Measurements from ENCODE around the gene CYB5R3. TPM values are rescaled to one million over a fixed set of nuclear protein-coding genes. Genes with fewer than 3 reads are reported as not detected.

The CYB5R3 gene
- polyA plus RNA-seq, 1 donor (not counting 4 experiments of a cell fraction or from before 2014, with no cell fraction given), result 102 TPM

DNA sequence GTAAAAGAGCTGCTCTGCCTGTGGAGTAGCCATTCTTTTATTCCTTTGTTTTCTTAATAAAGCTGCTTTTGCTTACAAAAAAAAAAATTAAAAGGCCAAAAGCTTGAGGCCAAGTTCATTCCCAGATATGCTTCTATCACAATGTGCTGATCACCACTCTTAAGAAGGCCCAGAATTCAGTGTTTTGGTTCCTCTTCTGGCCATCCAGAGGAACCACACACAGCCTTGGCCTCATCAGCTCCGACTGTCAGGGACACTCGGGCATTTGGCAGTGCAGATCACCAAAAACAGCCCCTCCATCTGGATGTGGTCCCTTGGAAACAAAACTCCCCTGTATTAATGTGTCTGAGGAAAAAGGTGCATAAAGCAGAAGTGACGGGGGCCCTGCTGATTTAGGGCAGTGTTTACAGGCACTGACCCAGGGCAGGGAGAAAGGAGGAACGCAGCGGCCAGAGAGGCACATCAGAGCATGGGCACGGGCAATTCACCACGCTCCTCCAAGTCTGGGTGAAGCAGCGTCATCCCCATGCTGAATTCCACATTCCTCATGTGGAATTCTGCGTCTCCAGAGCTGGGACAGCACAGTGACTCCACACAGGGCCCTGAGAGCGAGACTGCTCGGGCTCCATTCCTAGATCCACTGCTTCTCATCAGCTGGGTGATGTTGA, 52.2 kb downstream of the CYB5R3 start:
- Histone ChIP-seq H3K9me1 (ENCODE audit: control insufficient read depth, extremely low read depth, insufficient read depth, low read length) (no peaks in the 10 kb centered on the region), H3K27me3 (ENCODE audit: control insufficient read depth, extremely low read depth, insufficient read depth, low read length) (no peaks in the 10 kb centered on the region), H3K9me3 (ENCODE audit: control insufficient read depth, low read depth, low read length) (no peaks in the 10 kb centered on the region), H2AFZ (ENCODE audit: control insufficient read depth, low read length) (no peak overlapping the region), H4K20me1 (ENCODE audit: control insufficient read depth, extremely low read depth, insufficient read depth, low read length) (peaks cover 3% of the 10 kb centered on the region), H3K4me1 (ENCODE audit: control insufficient read depth, extremely low read depth, insufficient read depth, low read length) (no peaks in the 10 kb centered on the region), H3K36me3 (ENCODE audit: control insufficient read depth in 2 of 2, extremely low read depth in 1 of 2, insufficient read depth in 2 of 2, low read length in 2 of 2) (peaks cover 41 to 55% of the 10 kb centered on the region in 2 experiments), H3K27ac (ENCODE audit: control insufficient read depth, insufficient read depth, low read length) (no peak overlapping the region), H3K4me3 (ENCODE audit: control insufficient read depth in 2 of 3, extremely low read depth in 1 of 3, insufficient read depth in 2 of 3, low read depth in 1 of 3, low read length in 3 of 3) (no peak overlapping the region), H3K79me2 (ENCODE audit: control insufficient read depth, insufficient read depth, low read length) (peaks cover 14% of the 10 kb centered on the region), H3K9ac (ENCODE audit: control insufficient read depth, extremely low read depth, insufficient read depth, low read length) (no peak overlapping the region), H3K4me2 (ENCODE audit: control insufficient read depth, extremely low read depth, insufficient read depth, low read depth, low read length) (no peak overlapping the region)
- FAIRE-seq (no peak), DNase-seq (ENCODE audit: low read depth, low spot score) (no peak)
- dilution Hi-C loops (cut with MboI; ENCODE audit: extremely low pct_ligation_motif_present, low sequenced_read_pairs), result no loop called here
- no peak for TF ChIP-seq EZH2 (IDR thresholded peaks at IDR 0.05; ENCODE audit: low read length)
- TF ChIP-seq, protein P1, sequence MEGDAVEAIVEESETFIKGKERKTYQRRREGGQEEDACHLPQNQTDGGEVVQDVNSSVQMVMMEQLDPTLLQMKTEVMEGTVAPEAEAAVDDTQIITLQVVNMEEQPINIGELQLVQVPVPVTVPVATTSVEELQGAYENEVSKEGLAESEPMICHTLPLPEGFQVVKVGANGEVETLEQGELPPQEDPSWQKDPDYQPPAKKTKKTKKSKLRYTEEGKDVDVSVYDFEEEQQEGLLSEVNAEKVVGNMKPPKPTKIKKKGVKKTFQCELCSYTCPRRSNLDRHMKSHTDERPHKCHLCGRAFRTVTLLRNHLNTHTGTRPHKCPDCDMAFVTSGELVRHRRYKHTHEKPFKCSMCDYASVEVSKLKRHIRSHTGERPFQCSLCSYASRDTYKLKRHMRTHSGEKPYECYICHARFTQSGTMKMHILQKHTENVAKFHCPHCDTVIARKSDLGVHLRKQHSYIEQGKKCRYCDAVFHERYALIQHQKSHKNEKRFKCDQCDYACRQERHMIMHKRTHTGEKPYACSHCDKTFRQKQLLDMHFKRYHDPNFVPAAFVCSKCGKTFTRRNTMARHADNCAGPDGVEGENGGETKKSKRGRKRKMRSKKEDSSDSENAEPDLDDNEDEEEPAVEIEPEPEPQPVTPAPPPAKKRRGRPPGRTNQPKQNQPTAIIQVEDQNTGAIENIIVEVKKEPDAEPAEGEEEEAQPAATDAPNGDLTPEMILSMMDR (optimal IDR thresholded peaks at IDR 0.05 in 1 of 3, IDR thresholded peaks at IDR 0.05 in 1 of 3, conservative IDR thresholded peaks at IDR 0.05 in 1 of 3; ENCODE audit: extremely low read depth in 1 of 3, insufficient read depth in 2 of 3, low read length in 3 of 3), result no peak

DNA sequence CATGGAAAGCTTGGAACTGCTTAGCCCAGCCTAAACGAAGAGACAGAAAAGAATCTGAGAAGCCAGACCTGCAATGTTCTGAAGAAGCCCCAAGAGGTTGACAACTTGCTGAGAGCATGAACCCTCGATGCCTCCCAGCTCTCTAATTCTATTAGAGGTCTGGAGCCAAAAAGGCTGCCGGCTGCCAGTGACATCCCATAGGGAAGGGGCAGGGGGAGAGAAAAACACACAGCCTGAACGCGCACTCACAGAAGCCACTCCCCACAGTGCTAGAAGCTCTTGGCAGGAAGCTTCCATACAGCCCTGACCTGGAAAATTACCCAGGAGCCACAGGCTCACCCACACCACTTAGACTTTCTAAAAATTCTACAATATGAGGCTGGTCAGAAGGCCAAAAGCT, 52.9 kb downstream of the CYB5R3 start:
- Histone ChIP-seq H3K27me3 (ENCODE audit: control insufficient read depth, extremely low read depth, insufficient read depth, low read length) (no peaks in the 10 kb centered on the region), H3K36me3 (ENCODE audit: control insufficient read depth in 2 of 2, extremely low read depth in 1 of 2, insufficient read depth in 2 of 2, low read length in 2 of 2) (peaks cover 44 to 57% of the 10 kb centered on the region in 2 experiments), H3K4me1 (ENCODE audit: control insufficient read depth, extremely low read depth, insufficient read depth, low read length) (no peaks in the 10 kb centered on the region), H4K20me1 (ENCODE audit: control insufficient read depth, extremely low read depth, insufficient read depth, low read length) (peaks cover 5% of the 10 kb centered on the region), H2AFZ (ENCODE audit: control insufficient read depth, low read length) (no peak overlapping the region), H3K4me2 (ENCODE audit: control insufficient read depth, extremely low read depth, insufficient read depth, low read depth, low read length) (no peak overlapping the region), H3K79me2 (ENCODE audit: control insufficient read depth, insufficient read depth, low read length) (peaks cover 10% of the 10 kb centered on the region), H3K9ac (ENCODE audit: control insufficient read depth, extremely low read depth, insufficient read depth, low read length) (no peak overlapping the region), H3K9me3 (ENCODE audit: control insufficient read depth, low read depth, low read length) (no peaks in the 10 kb centered on the region), H3K27ac (ENCODE audit: control insufficient read depth, insufficient read depth, low read length) (no peak overlapping the region), H3K4me3 (ENCODE audit: control insufficient read depth in 2 of 3, extremely low read depth in 1 of 3, insufficient read depth in 2 of 3, low read depth in 1 of 3, low read length in 3 of 3) (no peak overlapping the region), H3K9me1 (ENCODE audit: control insufficient read depth, extremely low read depth, insufficient read depth, low read length) (no peaks in the 10 kb centered on the region)
- no peak for TF ChIP-seq EZH2 (IDR thresholded peaks at IDR 0.05; ENCODE audit: low read length)
- TF ChIP-seq, protein P1 (optimal IDR thresholded peaks at IDR 0.05 in 1 of 3, IDR thresholded peaks at IDR 0.05 in 1 of 3, conservative IDR thresholded peaks at IDR 0.05 in 1 of 3; ENCODE audit: extremely low read depth in 1 of 3, insufficient read depth in 2 of 3, low read length in 3 of 3), result no peak
- FAIRE-seq (no peak), DNase-seq (ENCODE audit: low read depth, low spot score) (no peak)
- dilution Hi-C loops (cut with MboI; ENCODE audit: extremely low pct_ligation_motif_present, low sequenced_read_pairs), result no loop called here

Data from keratinocyte (primary cell).